Suprapubic skin (tissue), 4 donors: ENCODE measurements around the gene RAB33A. TPM values are rescaled to one million over a fixed set of nuclear protein-coding genes. Genes with fewer than 3 reads are reported as not detected.

Experiments used
- DNase-seq, 2 donors: peaks; one replicate each; pipeline ENCODE4 v3.0.0-alpha.2; 2019; ENCODE audit warnings: low spot score in 2 of 2
- H3K27ac ChIP-seq: fragments of 200-600 bp; sonication (generic); one replicate; pipeline ENCODE4 v1.5.1; 2019
- H3K27me3 ChIP-seq: fragments of 200-600 bp; sonication (generic); one replicate; pipeline ENCODE4 v1.5.1; 2019
- H3K36me3 ChIP-seq: fragments of 200-600 bp; sonication (generic); one replicate; pipeline ENCODE4 v1.5.1; 2019
- H3K4me1 ChIP-seq: fragments of 200-600 bp; sonication (generic); one replicate; pipeline ENCODE4 v1.5.1; 2019
- H3K4me3 ChIP-seq: fragments of 200-600 bp; sonication (generic); one replicate; pipeline ENCODE4 v1.5.1; 2019; ENCODE audit warnings: mild to moderate bottlenecking
- H3K9me3 ChIP-seq: fragments of 200-600 bp; sonication (generic); one replicate; pipeline ENCODE4 v1.5.1; 2019
- EP300 ChIP-seq: sonication (generic); formaldehyde crosslinking; IDR thresholded peaks from one replicate; pipeline ENCODE4 v1.6.1; 2017; ENCODE audit warnings: antibody characterized with exemption
- POLR2A ChIP-seq, 2 donors: fragments of 450-650 bp; IDR thresholded peaks; one replicate each; pipeline ENCODE4 v1.6.1; 2017; ENCODE audit warnings: antibody characterized with exemption in 2 of 2, mild to moderate bottlenecking in 2 of 2, moderate library complexity in 2 of 2
- POLR2AphosphoS5 ChIP-seq, 3 donors: sonication (generic); formaldehyde crosslinking; IDR thresholded peaks; one replicate each; pipeline ENCODE4 v1.6.1; 2017; ENCODE audit warnings: antibody characterized with exemption in 3 of 3
- WGBS: methylation state at CpG from one replicate; pipeline ENCODE4 v1.1.5; 2018; 5-methylcytosine and 5-hydroxymethylcytosine counted together
- total RNA-seq, 4 donors: library from RNA; depleted of rRNA; stranded (reverse); fragments of >200 nt; gene quantifications; one replicate each; pipeline ENCODE4 v1.1.0, GENCODE V29; 2016
- TF ChIP-seq, protein P1 (sequence below), 2 donors: fragments of 200-600 bp in 1 of 2; fragments of 450-650 bp in 1 of 2; sonication (generic) in 1 of 2; IDR thresholded peaks; one replicate each; pipeline ENCODE4 v1.5.1; 2016 to 2019; ENCODE audit warnings: antibody characterized with exemption in 2 of 2, mild to moderate bottlenecking in 1 of 2, moderate library complexity in 1 of 2

RAB33A gene
- total RNA-seq, 4 donors from 2014 or later = not detected

GRCh38 chrX:130136961-130137360 is 34.8 kb upstream of the RAB33A start:
- H3K9me3 ChIP-seq = no peaks in the 10 kb centered on the region
- H3K4me3 ChIP-seq = no peak overlapping the region
- H3K27ac ChIP-seq = no peak overlapping the region
- no peaks in the 10 kb centered on the region for H3K27me3 ChIP-seq
- H3K4me1 ChIP-seq = no peaks in the 10 kb centered on the region
- H3K36me3 ChIP-seq = peaks cover 41% of the 10 kb centered on the region
- TF ChIP-seq POLR2AphosphoS5 (IDR thresholded peaks at IDR 0.05) (no peak), POLR2A (IDR thresholded peaks at IDR 0.05) (no peak), EP300 (no peak)
- TF ChIP-seq, protein P1, sequence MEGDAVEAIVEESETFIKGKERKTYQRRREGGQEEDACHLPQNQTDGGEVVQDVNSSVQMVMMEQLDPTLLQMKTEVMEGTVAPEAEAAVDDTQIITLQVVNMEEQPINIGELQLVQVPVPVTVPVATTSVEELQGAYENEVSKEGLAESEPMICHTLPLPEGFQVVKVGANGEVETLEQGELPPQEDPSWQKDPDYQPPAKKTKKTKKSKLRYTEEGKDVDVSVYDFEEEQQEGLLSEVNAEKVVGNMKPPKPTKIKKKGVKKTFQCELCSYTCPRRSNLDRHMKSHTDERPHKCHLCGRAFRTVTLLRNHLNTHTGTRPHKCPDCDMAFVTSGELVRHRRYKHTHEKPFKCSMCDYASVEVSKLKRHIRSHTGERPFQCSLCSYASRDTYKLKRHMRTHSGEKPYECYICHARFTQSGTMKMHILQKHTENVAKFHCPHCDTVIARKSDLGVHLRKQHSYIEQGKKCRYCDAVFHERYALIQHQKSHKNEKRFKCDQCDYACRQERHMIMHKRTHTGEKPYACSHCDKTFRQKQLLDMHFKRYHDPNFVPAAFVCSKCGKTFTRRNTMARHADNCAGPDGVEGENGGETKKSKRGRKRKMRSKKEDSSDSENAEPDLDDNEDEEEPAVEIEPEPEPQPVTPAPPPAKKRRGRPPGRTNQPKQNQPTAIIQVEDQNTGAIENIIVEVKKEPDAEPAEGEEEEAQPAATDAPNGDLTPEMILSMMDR (IDR thresholded peaks at IDR 0.05) = no peak
- no peak for DNase-seq
- WGBS = 81% methylated on average over 8 of the region's 8 CpGs

- Histone ChIP-seq H3K4me1 (no peaks in the 10 kb centered on the region), H3K27ac (no peak overlapping the region), H3K27me3 (no peaks in the 10 kb centered on the region), H3K36me3 (peaks cover 30% of the 10 kb centered on the region), H3K4me3 (no peak overlapping the region), H3K9me3 (no peaks in the 10 kb centered on the region)
- DNase-seq = no peak
- WGBS = 53% methylated on average over 3 of the region's 3 CpGs
- TF ChIP-seq POLR2A (IDR thresholded peaks at IDR 0.05) (no peak), POLR2AphosphoS5 (IDR thresholded peaks at IDR 0.05) (no peak), EP300 (no peak)
- TF ChIP-seq, protein P1 (IDR thresholded peaks at IDR 0.05) = no peak
Observed at GRCh38 chrX:130139474-130140201, 32.1 kb upstream of the RAB33A start.

DNA sequence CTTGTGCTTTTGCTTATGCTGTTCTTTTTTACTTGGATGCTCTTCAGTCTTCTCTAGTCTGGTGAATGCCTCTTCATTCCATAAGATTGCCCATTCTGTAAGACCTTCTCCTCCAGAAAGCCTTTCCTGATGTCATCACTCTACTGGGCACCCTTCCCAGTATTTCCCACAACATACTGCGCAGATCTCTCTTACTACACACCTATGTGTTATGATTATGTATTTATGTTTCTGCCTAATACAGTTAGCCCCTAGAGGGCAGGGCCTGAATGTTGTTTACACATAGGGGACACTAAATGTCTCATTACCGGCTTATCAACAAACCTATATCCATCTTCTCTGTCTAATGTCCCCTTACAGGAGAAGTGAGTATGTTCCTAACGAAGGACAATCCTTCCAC is 27.3 kb upstream of the RAB33A start:
- no peak for DNase-seq
- Histone ChIP-seq H3K36me3 (peaks cover 22% of the 10 kb centered on the region), H3K4me3 (no peak overlapping the region), H3K27ac (no peak overlapping the region), H3K4me1 (no peaks in the 10 kb centered on the region), H3K27me3 (no peaks in the 10 kb centered on the region), H3K9me3 (no peaks in the 10 kb centered on the region)
- TF ChIP-seq POLR2A (IDR thresholded peaks at IDR 0.05) (no peak), POLR2AphosphoS5 (IDR thresholded peaks at IDR 0.05) (no peak), EP300 (no peak)
- TF ChIP-seq, protein P1 (IDR thresholded peaks at IDR 0.05) = no peak
- 80% methylated on average over 3 of the region's 3 CpGs for WGBS

DNA sequence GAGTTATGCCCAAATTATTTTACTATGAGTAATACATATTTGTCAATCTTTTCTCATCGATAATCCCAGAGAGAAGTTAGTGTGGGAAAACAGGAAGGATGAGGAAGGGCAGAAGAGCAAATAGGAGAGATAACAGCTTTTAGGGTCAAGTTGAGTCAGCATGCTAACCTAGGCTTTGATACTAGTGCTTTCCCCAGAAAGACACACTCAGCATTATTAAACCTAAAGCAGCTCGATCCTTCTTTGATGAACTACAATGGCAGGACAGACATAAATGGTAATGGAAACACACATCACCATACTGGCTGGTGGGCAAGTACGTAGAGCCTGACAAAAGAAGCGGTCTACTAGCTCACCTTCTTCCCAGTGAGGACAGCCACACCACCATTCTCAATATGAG is 26.6 kb upstream of the RAB33A start:
- DNase-seq = no peak
- peaks cover 17% of the 10 kb centered on the region for H3K36me3 ChIP-seq
- H3K4me3 ChIP-seq = no peak overlapping the region
- H3K4me1 ChIP-seq = no peaks in the 10 kb centered on the region
- 85% methylated on average over 4 of the region's 4 CpGs for WGBS
- no peak overlapping the region for H3K27ac ChIP-seq
- TF ChIP-seq, protein P1 (IDR thresholded peaks at IDR 0.05) = no peak
- no peak for TF ChIP-seq POLR2AphosphoS5 (IDR thresholded peaks at IDR 0.05)
- no peak for TF ChIP-seq POLR2A (IDR thresholded peaks at IDR 0.05)
- TF ChIP-seq EP300 = no peak
- H3K9me3 ChIP-seq = no peaks in the 10 kb centered on the region
- no peaks in the 10 kb centered on the region for H3K27me3 ChIP-seq

- DNase-seq = no peak
- Histone ChIP-seq H3K9me3 (no peaks in the 10 kb centered on the region), H3K27me3 (no peaks in the 10 kb centered on the region), H3K4me1 (no peaks in the 10 kb centered on the region), H3K36me3 (peaks cover 14% of the 10 kb centered on the region), H3K27ac (no peak overlapping the region), H3K4me3 (no peak overlapping the region)
- TF ChIP-seq, protein P1 (IDR thresholded peaks at IDR 0.05) = no peak
- no peak for TF ChIP-seq POLR2A (IDR thresholded peaks at IDR 0.05)
- no peak for TF ChIP-seq POLR2AphosphoS5 (IDR thresholded peaks at IDR 0.05)
- TF ChIP-seq EP300 = no peak
- WGBS = 73% methylated on average over 5 of the region's 5 CpGs
Observed at GRCh38 chrX:130147631-130148030, 24.1 kb upstream of the RAB33A start.
